SU-DHL-6 (cell line): ENCODE results near the gene ST6GALNAC3.

Experiments
- H2AFZ ChIP-seq: fragments of 200-600 bp; sonication (generic); 2 replicates; pipeline ENCODE4 v1.6.1; 2014; ENCODE audit warnings: low read depth, mild to moderate bottlenecking, moderate library complexity, mixed read lengths, antibody characterized with exemption, low read length; ENCODE audit not compliant: severe bottlenecking
- H3F3A ChIP-seq: fragments of 200-600 bp; shearing (Covaris generic); 2 replicates; pipeline ENCODE4 v1.6.0; 2016; ENCODE audit warnings: antibody characterized with exemption, mild to moderate bottlenecking; ENCODE audit not compliant: insufficient read depth
- H3K27ac ChIP-seq: fragments of 200-600 bp; sonication (generic); 2 replicates; pipeline ENCODE4 v1.5.1; 2016; ENCODE audit warnings: low read depth, mild to moderate bottlenecking, low read length, moderate library complexity, mixed read lengths
- H3K27me3 ChIP-seq: fragments of 200-600 bp; sonication (generic), shearing (Covaris generic); 2 replicates; pipeline ENCODE4 v1.6.0; 2014; ENCODE audit warnings: mild to moderate bottlenecking, low read length
- H3K36me3 ChIP-seq: fragments of 200-600 bp; sonication (generic); 2 replicates; pipeline ENCODE4 v1.6.1; 2014; ENCODE audit warnings: mild to moderate bottlenecking, low read length, mixed read lengths
- H3K4me2 ChIP-seq: fragments of 300-600, 200-600 bp; shearing (Covaris generic), sonication (generic); 2 replicates; pipeline ENCODE4 v1.6.0; 2014; ENCODE audit warnings: low read length, low read depth, mild to moderate bottlenecking; ENCODE audit not compliant: poor library complexity, severe bottlenecking
- H3K4me3 ChIP-seq: fragments of 200-600 bp; sonication (generic); 2 replicates; pipeline ENCODE4 v1.5.1; 2014; ENCODE audit warnings: antibody characterized with exemption, low read length, mild to moderate bottlenecking, mixed read lengths; ENCODE audit not compliant: insufficient read depth, poor library complexity, severe bottlenecking
- H3K79me2 ChIP-seq: fragments of 200-600 bp; sonication (generic); 2 replicates; pipeline ENCODE4 v1.6.1; 2014; ENCODE audit warnings: mild to moderate bottlenecking, low read length, moderate library complexity; ENCODE audit not compliant: insufficient read depth
- H3K9ac ChIP-seq: fragments of 200-600 bp; sonication (generic); 2 replicates; pipeline ENCODE4 v1.7.0; 2014; ENCODE audit warnings: mild to moderate bottlenecking, low read length
- H3K9me2 ChIP-seq: fragments of 200-600 bp; sonication (generic); replicated peaks from 2 replicates; pipeline ENCODE4 v1.6.1; 2014; ENCODE audit warnings: low read length; ENCODE audit not compliant: insufficient read depth
- H3K9me3 ChIP-seq: fragments of 200-600 bp; sonication (generic); 2 replicates; pipeline ENCODE4 v1.6.1; 2014; ENCODE audit warnings: low read length, mixed read lengths; ENCODE audit not compliant: insufficient read depth
- H4K20me1 ChIP-seq: fragments of 200-600 bp; sonication (generic); 2 replicates; pipeline ENCODE4 v1.6.1; 2014; ENCODE audit warnings: low read depth, mild to moderate bottlenecking, antibody characterized with exemption, low read length, moderate library complexity, mixed read lengths
- CTCF ChIP-seq: fragments of 200-600 bp; sonication (generic); IDR thresholded peaks from one replicate; pipeline ENCODE4 v1.5.1; 2017; ENCODE audit warnings: antibody characterized with exemption, mild to moderate bottlenecking, low read length, moderate library complexity; ENCODE audit not compliant: insufficient read depth, poor library complexity, severe bottlenecking
- EZH2phosphoT487 ChIP-seq: fragments of 200-600 bp; sonication (generic), shearing (Covaris generic); conservative IDR thresholded peaks from 2 replicates; pipeline ENCODE4 v1.6.1; 2018; ENCODE audit warnings: mild to moderate bottlenecking, antibody characterized with exemption, low read length, moderate library complexity, mixed read lengths

Gene ST6GALNAC3

DNA sequence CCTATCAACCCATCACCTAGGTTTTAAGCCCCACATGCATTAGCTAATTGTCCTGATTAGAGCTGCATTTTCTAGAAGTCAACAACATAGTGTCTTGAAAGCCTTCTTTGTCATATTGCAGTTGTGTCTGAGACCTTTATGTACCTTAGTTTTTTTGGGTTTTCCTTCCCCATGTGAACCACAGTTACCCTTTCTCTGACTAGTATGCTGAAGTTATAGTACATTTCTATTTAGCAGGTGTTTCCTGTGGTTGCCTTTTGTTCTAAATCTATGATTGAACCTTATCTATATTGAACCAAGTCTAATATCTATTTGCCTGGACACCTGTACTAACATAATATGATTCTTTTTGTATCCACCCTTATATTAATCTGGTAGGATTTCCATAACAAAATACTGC is 135.6 kb downstream of the ST6GALNAC3 start:
- no peak overlapping the region for H3K4me3 ChIP-seq
- no peaks in the 10 kb centered on the region for H3K9me3 ChIP-seq
- no peaks in the 10 kb centered on the region for H3K9me2 ChIP-seq
- H4K20me1 ChIP-seq, result no peaks in the 10 kb centered on the region
- H3K4me2 ChIP-seq, result no peak overlapping the region
- H3F3A ChIP-seq, result no peaks in the 10 kb centered on the region
- TF ChIP-seq EZH2phosphoT487, result no peak
- no peak for TF ChIP-seq CTCF
- no peak overlapping the region for H3K9ac ChIP-seq
- H3K79me2 ChIP-seq, result no peaks in the 10 kb centered on the region
- H3K36me3 ChIP-seq, result no peaks in the 10 kb centered on the region
- no peak overlapping the region for H3K27ac ChIP-seq
- H2AFZ ChIP-seq, result no peak overlapping the region
- no peaks in the 10 kb centered on the region for H3K27me3 ChIP-seq

DNA sequence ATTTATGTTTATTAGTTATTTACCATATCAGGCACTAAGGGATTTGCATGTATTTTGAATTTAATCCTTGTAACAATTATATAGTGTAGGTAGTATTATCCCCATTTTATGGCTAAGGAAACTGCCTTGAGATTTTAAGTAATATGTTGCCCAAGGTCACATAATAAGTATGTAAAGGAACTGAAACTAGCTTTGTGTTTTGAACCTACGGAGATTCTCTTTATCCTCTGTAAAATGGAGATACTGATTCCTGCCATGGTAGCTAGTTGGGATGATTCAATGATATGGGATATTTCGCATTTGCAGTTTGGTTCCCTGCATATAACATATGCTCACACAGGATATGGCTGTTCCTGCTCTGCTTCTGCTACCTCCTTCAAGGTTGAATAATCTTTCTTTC is 144.3 kb downstream of the ST6GALNAC3 start:
- Histone ChIP-seq H3K4me2 (no peak overlapping the region), H3K9me2 (no peaks in the 10 kb centered on the region)

GRCh38 chr1:76219366-76219818 is 144.8 kb downstream of the ST6GALNAC3 start:
- no peak for TF ChIP-seq EZH2phosphoT487
- no peak for TF ChIP-seq CTCF
- no peak overlapping the region for H3K27ac ChIP-seq
- no peak overlapping the region for H3K9ac ChIP-seq
- no peak overlapping the region for H3K4me2 ChIP-seq
- no peaks in the 10 kb centered on the region for H3K9me3 ChIP-seq
- no peak overlapping the region for H3K4me3 ChIP-seq
- H3K36me3 ChIP-seq, result no peaks in the 10 kb centered on the region
- H4K20me1 ChIP-seq, result no peaks in the 10 kb centered on the region
- H3F3A ChIP-seq, result no peaks in the 10 kb centered on the region
- no peaks in the 10 kb centered on the region for H3K27me3 ChIP-seq
- H3K9me2 ChIP-seq, result no peaks in the 10 kb centered on the region
- no peaks in the 10 kb centered on the region for H3K79me2 ChIP-seq
- no peak overlapping the region for H2AFZ ChIP-seq

More for the DNA sequence above, 144.3 kb downstream of the ST6GALNAC3 start:
- H3K27me3 ChIP-seq, result no peaks in the 10 kb centered on the region
- H2AFZ ChIP-seq, result no peak overlapping the region
- no peaks in the 10 kb centered on the region for H3K79me2 ChIP-seq
- no peak overlapping the region for H3K4me3 ChIP-seq
- H3K9me3 ChIP-seq, result no peaks in the 10 kb centered on the region
- TF ChIP-seq EZH2phosphoT487 (no peak), CTCF (no peak)
- H4K20me1 ChIP-seq, result no peaks in the 10 kb centered on the region
- H3K9ac ChIP-seq, result no peak overlapping the region
- no peaks in the 10 kb centered on the region for H3F3A ChIP-seq
- H3K36me3 ChIP-seq, result no peaks in the 10 kb centered on the region
- H3K27ac ChIP-seq, result no peak overlapping the region

DNA sequence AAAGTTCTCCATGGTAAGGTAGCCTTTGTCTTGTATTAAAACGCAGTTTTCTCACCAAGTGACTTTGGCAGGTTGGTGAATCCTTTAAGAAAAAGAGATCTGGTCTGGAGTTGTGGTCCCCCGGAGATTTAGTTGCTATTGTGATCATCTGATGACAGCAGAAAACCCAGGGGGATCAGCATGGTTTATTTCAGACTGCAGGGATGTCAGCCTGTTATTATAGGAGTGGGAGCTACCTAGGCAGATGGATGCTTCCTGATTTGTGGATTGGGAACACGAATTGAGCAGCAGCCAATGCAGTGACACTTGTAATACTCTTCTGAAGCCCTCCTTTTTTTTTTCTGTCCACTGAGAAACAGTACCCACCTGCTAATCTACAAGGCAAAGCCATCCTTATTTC is 150.2 kb downstream of the ST6GALNAC3 start:
- H3K4me3 ChIP-seq, result no peak overlapping the region
- H3K9me3 ChIP-seq, result no peaks in the 10 kb centered on the region

More for the DNA sequence above, 150.2 kb downstream of the ST6GALNAC3 start:
- no peak overlapping the region for H3K4me2 ChIP-seq
- H3K27ac ChIP-seq, result no peak overlapping the region
- H4K20me1 ChIP-seq, result no peaks in the 10 kb centered on the region
- no peak overlapping the region for H3K9ac ChIP-seq
- TF ChIP-seq CTCF, result no peak
- TF ChIP-seq EZH2phosphoT487, result no peak
- no peaks in the 10 kb centered on the region for H3K27me3 ChIP-seq
- no peaks in the 10 kb centered on the region for H3K9me2 ChIP-seq
- no peaks in the 10 kb centered on the region for H3K79me2 ChIP-seq
- no peaks in the 10 kb centered on the region for H3F3A ChIP-seq
- no peak overlapping the region for H2AFZ ChIP-seq
- no peaks in the 10 kb centered on the region for H3K36me3 ChIP-seq
